HG03521 (cell line): ENCODE results near the gene PRKCE.
A peak's percentile ranks its signal among the peaks of the same experiment; 100 is the strongest.

Source experiments
- ATAC-seq: cut with Tn5 transposase; IDR thresholded peaks from one replicate; pipeline ENCODE4 v1.9.1; 2021; ENCODE audit warnings: mild to moderate bottlenecking, moderate library complexity; ENCODE audit not compliant: unreplicated experiment

PRKCE gene

DNA sequence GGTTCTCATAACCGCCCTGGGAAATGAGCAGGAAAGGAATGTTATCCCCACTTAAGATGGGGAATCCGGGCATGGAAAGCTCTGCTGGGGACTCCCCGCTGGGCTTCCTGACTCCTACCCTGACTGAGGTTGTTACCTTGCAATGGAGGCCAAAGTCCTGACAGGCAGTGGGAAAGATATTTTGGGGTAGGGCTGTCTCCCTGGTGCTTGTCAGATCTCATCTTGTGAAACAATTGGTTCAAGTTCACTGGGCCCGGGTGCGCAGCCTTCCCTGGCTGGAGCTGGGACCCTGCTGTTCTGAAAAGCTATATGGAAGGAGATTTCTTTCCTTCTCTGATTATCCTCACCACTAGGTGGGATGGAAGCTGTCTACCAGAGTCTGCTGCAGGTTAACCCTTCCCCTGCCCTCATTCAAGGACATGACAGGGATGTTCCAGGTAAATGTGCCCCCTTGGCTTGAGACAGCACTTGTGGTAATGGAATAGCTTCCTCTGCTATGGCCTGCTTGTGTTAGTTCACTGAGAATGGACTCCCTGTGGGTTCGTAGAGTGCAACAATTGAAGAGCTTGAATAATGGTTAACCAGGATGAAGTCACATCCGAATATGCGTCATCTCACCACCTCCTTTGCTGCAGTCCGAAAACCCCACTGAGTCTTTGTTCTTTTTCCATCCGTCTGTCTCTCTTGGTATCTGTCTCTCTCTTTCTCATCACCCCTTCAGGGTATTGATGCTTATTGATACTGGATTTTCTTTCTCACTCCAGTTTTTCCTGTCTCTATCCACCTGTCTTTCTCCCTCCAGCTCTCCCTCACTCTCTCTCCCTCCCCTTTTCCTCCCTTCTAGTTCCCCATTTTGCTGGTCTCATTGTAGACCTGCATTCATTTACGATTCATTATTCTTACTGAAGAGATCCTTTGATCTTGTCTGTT, 577.9 kb downstream of the PRKCE start:
- ATAC-seq, result peak; percentile 65

DNA sequence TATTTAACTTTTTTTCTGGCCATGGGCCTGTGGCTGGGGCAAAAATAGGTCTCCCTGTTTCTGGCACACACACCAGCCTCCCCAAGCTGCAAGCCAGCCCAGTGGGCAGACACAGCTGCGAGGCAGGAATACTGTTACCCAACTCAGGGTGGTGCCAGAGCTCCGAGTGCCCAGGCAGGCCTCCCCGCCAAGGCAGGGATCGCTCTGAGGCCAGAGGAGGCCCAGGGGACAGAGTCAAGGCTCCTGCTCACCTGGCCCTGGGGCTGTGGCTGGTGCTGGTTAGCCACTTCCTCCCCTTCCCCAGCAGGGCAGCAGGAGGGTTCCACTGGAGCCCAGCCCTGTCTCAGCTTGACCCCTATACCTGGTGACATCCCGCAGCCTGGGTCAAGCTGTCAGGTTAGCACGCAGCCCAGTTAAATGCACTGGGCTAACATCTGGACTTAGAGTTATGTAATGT, 578.7 kb downstream of the PRKCE start:
- ATAC-seq, result peak; percentile 33

DNA sequence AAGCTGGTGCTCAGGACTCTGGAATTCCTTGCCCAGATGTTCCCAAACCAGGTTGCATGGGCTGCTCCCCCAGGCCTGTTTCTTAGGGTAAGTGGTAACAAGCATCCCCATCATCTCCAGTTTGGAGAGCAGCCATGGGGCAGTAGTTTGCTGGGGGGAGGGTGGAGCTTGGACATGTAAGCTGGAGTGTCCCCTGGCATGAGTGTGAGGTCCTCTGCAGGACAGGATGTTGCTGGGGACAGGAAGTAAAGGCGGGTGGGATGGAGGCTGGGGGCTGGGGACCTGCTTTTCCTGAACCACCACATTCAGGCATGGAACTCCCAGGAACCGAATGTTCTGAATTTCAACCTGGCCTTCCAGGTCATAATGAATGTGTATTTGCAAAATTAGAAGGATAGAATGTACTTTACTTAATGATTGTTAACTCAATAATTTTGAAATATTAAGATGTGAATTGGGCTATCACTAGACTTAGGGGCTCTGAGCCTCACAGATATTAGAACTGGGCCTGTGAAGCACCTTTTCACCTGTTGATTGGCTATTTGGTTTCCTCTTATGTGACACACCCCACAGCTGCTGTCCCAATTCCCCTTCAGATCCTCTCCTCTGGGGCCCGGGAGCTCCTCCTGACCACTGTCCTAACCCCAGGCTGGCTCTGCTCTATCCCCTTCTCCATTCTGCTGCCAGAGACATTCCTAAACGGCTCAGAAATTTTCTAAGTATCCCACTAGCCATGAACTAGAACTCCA, 579.4 kb downstream of the PRKCE start:
- ATAC-seq, result no peak

DNA sequence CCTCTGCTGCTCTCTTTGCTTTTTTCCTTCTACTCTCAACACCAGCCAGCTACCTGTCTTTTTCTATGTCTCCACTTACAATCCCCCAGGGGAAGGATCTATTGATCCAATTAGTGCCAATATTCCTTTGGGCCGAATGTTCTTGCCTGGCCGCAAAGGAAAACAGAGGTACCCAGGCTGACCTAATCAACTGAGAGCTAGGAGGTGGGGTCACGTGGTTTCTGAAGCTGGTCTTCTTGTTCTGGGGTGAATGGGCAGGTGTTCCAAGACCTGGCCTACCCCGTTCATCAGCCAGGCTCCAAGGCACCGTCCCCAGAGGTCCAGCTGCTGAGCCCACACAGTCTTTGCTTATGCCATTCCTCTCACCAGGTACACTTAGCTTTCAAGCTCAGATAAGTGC, 580.2 kb downstream of the PRKCE start:
- no peak for ATAC-seq

DNA sequence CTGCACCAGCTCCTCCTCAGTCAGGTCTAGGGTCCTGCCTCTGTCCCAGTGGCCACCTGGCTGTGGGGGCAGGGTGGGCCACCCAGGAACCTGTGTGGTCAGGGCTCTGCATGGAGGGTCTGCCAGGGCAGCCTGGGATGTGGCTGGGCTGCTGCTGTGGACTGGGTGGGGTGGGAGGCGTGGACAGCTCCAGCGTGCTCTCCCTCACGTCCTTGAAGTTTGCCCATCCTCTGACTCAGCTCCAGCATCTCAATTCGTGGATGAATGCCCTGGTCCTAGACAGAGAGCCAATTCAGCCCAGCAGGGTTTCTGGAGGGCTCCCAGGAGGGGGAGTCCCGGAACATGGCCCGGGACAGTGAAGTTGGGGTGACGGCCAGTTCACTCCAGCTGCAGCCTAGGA, 581.4 kb downstream of the PRKCE start:
- no peak for ATAC-seq

DNA sequence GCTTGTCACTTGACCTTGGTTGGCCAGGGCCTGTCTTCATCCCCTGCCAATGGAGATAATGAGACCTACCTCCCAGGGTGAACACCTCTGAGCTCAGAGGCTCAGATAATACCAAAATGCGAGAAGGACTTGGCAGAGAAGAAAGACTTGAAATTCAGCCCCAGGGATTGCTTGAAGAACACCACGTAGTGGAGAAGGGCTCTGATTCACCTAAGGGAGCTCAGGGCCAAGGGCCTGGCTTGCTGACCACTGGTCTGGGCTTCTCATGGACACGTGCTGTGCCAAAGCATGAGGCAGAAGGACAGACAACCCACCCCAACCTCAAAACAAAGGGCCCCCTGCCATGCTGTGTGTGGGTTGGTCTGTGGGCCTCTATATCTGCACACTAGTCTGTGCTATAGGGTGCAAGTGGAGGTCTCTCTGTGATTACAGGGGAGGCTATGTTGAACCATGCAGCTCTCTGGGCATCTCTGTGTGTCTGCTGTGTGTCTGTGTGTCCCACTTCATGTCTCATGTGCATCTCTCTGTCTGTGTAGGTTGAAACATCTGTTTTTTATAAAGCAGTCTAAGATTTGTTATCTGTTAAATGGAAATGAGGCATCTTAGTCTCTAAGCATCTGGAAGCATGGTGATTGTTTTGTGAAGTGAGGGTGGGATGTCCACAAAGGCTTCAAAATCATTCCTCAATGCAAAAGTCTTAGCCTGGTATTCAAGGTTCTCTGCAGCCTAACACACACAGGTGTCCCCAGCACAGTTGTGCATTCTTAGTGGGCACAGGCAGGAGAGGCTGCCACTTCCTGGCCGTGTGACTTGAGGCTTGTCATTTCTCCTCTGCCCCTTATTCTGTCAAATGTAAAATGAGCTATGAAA, 584.8 kb downstream of the PRKCE start:
- no peak for ATAC-seq

DNA sequence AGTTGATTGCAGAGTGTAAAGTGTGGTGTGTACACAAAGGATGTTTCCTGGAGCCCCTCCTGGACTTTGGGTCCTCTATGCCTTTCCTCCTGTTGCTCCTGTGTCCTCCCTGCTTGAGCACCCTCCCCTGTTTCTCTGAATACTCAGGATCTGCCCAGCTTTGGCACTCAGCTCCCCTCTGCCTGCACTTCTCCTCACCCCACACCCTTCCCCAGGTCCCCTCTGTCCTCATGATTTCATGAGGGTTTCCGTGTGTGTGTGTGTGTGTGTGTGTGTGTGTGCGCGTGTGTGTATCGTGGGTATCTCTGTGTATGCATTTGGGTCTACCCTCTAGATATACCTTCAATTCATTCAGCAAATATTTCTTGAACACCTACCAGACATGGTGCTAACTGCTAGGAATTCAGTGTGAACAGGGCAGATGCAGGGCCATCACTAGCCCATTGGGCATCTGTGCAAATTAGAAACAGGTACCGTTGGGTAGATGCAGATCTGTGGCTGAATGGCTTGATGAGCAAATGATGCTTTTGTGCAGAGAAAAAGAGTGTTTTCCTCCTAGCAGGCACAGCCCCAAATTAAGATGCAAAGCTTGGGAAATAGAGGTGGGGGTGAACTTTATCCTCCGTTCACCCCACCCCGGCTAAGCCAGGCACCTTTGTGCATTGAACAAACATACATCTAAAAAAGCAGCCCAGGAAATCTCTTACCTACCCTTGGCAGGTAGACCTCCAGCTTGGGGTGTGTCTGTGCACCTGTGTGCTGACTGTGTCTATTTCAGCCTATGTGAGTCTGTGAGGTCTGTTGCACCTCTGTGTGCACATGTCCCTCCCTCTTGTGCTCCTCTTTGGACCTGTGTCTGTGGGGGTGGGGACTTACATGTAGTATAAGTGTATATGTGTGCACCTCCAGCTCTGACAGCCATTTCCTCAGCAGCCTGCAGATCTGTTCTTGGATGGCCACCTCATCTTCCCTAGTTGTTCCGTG, 585.7 kb downstream of the PRKCE start:
- ATAC-seq, result no peak
